Transverse colon (tissue), 3 donors: Measurements from ENCODE around the gene CAMTA1.

Experiments used
- POLR2A ChIP-seq: fragments of 450-650 bp; IDR thresholded peaks from one replicate; pipeline ENCODE4 v1.6.1; 2016; ENCODE audit warnings: antibody characterized with exemption, mild to moderate bottlenecking, moderate library complexity
- POLR2AphosphoS5 ChIP-seq, 3 donors: sonication (generic); formaldehyde crosslinking; IDR thresholded peaks; one replicate each; pipeline ENCODE4 v1.6.1; 2016; ENCODE audit warnings: antibody characterized with exemption in 3 of 3

GRCh38 chr1:7562729-7563605, 777.7 kb downstream of the CAMTA1 start:
- TF ChIP-seq POLR2AphosphoS5 (IDR thresholded peaks at IDR 0.05) (no peak), POLR2A (no peak)
